HG03095 (cell line): ENCODE results near the gene RBM19.

Source experiments
- ATAC-seq: cut with Tn5 transposase; IDR thresholded peaks from one replicate; pipeline ENCODE4 v1.9.1; 2021; ENCODE audit warnings: moderate library complexity; ENCODE audit not compliant: unreplicated experiment

The RBM19 gene

DNA sequence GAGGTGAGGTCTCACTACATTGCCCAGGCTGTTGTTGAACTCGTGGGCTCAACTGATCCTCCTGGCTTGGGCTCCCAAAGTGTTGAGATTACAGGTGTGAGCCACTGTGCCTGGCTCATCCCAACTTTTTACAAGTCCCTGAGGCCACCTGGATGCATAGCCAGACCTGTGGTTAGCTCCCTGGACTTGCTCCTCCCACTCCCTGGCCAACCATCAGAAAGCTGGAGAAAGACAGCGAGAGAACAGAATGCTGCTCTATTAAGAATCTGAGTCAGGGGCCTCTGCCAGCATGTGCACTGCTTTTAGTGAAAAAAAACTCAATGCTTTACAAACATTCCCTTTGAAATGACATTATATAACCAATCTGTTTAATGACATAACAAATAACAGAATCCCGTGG, 78.2 kb downstream of the RBM19 start:
- ATAC-seq = no peak

DNA sequence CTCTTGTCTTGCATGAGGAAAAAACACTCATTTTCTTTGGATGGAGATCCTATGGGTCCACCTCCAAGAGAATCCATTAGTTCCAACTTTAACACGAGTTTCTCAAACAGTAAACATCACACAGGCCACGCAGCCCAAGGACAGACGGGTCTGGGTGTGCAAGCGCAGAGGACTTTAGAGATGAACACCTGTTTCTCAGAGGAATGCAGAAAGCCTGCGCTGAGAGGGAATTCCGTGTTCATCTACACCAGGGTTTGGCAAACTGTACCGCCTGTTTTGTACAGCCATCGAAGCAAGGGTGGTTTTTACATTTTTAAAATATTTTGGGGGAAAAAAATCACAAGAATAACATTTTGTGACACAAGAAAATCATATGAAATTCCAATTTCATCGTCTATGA, 79.4 kb downstream of the RBM19 start:
- ATAC-seq = no peak

DNA sequence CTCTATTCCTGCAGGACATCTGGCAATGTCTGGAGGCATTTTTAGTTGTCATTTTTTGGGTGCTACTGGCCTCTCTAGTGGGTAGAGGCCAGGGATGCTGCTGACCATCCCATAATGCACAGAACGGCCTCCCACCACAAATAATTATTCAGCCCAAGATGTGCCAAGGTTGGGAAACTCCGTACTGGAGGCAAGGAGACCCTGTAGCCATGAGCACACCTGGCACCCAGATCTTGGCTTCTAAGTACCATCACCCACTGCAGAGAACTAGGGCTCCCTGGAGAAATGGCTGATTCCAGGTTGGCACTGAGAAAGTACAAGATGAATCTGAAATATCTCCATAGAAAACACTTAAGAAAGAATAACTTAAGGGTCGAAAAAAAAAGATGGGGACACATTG, 81.7 kb downstream of the RBM19 start:
- ATAC-seq = no peak

DNA sequence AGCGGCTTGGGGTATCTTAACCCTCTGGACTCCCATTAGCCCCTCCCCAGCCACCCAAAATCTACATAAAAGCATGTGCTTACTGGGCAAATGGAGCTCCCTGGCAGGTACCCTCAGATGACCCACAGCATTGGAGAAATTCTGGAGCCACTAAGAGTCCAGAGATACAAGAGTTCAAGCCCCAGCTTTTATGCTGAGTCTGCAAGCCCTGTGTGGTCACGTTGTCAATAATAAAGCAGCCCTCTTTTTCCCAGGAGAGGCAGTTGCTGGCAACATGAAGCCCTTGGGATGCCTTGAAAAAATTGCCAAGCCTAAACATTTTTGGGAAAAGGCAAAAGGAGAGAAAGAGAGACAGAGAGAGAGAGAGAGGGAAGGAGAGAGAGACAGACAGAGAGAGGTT, 83.4 kb downstream of the RBM19 start:
- ATAC-seq = no peak

DNA sequence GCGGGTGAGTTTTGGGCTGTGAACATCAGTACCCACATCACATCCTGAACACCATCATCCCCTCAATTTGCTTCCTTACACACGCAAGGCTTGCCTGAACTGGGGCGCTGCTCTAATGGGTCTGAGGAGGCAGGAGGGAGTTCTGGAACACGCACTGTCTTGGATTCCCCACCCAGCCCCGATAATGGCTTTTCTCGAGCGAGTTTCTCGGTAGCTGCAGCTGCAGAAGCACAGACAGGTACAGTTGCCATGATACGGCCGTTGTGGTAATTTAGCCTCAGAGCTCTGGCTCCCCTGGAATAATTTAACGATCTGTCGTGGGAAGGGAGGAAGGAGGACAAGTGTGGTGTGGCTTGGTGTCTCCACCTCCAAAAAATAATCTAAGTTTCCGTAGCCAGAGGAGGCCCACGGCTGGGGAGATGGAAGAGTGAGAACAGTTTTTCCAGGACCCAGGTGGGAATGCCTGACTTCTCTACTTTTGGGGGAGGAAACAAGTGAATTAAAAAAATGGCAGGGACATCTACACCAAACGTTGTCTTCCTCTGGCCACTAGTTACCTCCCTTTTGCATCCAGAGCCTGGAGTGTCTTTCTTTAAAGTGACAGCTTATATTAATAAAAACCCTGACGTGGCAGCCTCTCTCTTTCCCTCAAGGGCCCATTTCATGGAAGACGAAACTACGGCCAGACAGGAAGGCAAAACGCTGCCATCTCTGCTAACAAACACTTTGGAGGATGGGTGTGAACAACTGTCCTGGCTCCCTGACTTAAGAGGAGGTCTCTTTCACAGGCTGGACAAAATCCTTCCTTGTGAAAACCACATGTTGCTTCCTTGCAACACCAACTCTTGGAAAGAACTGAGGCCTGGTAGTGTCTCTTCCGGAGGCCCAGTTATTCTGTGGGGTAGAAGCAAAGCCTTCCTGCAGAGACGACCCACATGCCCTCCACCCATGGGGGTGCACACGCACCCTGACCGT, 84.8 kb downstream of the RBM19 start:
- ATAC-seq = no peak

DNA sequence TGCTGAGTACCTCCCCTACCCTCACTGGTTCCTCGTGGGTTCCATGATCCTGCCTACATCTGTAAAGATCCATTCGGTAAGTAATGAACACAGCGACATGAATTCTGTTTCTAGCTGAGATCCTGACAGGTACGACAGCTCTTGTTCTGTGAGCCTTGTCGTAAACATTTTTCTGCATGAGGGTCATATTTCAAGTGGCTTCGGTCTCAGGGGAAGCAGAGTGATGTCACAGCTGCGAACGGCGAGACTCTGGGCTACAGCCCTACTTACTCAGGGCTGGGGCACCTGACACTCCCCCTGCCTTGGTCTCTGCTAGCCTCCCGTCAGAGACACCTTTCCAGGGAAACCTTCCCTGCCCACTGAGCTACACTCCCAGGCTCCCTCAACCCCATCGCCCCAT, 85.8 kb downstream of the RBM19 start:
- ATAC-seq = no peak

DNA sequence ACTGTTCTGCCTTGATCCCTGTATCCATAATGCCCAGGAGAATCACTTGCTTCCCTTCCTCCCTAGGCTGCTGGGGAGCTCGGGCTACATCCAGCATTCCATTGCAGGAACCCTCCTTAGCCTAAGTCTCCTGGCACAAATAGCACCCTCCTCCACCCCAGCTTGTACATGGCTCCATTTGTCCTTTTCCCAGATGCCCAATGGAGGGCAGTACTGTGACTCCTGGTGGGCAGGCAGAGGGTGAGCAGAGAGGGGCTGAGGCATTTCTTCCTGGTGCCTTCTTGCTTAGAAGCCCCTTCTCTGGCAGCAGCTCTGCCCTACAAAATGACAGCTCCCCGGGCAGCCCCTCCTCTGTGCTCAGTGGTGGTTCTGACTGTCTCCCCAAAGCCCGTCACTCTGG, 86.5 kb downstream of the RBM19 start:
- no peak for ATAC-seq

DNA sequence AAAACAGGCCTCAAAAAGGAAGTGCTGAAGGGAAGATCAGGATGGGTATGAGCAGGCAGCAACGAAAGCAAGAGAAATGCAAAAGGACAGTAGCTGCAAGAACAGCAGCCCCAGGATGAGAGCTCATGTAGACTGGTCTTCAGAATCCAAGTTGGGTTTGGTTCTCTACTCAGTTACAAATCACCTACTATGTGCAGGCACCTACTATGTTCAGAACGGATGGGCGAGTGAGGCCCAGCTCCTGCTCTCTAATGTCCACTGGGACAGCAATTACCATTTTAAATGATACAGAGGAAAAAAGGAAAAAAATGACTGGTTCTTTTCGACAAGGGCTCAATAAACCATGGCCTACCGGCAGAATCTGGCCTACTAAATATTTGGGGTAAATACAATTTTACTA, 88.5 kb downstream of the RBM19 start:
- no peak for ATAC-seq

DNA sequence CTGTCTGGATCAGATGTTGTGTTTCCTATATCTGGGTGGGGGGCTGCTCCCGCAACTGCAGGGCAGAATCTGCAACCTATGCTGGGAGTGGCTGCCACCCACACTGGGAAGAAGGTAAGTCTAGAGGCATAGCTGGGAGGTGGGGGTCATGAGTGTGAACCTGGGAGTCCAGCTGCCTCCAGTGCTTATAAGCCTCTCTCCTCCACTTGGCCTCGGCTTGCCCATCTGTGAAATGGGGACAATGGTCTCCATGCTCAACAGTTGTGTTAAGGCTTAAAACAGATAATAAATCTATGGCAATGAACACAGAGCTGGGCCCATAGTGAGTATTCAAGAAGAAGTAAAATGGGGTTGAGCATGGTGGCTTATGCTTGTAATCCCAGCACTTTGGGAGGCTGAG, 90.0 kb downstream of the RBM19 start:
- ATAC-seq = no peak

DNA sequence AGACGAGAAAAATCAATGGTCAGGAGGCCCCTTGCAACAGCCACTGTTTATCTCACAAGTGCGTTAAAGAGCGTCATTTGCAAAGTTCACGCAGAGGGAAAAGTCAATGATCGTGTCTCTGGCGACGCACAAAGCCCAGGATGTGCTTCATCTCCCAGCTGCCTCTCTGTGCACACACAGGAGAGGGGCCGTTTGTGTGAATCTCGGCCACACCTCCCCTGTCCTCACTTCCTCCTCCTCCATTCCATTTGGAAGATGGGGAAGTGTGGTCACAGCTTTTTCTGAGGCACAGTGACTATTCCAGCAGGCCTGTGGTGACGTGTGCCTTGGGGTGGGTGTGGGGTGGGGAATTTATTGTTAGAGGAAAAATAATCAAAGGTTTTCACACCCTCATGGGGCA, 90.4 kb downstream of the RBM19 start:
- no peak for ATAC-seq

DNA sequence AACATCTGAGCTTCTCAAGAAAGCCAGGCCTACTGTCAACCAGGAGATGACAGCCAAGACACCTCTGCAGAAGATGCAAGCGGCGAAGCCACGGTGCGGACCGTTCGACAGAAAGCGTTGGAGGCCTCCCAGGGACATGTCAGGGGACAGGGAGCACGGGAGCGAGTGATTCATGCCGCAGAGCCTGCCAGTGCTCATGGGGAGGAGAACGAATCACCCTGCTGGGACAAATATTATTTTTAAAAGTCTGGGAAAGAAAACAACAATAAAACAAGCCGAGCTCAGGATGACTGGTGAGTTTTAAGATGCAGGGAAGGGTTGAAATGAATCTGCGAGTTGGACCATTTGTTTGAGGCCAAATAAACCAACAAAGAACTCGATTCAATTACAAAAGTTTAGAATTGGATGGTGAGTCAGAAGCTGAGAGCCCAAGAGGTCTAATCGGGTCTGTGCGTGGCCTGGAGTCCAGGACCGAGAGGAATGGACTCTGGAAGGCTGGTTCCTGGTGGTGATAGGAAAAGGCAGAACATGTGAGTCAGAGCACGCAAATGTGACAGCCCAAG, 91.0 kb downstream of the RBM19 start:
- ATAC-seq = no peak

DNA sequence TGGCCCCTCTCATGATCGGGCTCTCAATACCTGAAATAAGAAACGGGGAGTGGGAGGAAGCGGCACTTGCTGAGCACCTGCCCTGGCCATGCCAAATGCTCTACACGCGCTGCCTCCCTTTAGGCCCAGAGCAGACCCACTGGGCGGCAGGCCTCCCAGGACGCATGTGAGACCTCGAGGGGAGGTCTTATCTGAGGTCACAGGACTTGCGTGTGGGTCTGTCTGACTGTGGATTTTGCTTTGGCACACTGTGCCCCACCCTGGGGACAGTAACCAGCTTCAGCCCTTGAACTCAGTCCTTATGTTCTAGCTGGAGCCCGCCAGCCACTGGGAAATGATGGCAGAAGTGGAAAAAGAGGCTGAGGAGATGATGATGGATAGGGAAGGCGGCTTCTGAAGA, 91.8 kb downstream of the RBM19 start:
- no peak for ATAC-seq

DNA sequence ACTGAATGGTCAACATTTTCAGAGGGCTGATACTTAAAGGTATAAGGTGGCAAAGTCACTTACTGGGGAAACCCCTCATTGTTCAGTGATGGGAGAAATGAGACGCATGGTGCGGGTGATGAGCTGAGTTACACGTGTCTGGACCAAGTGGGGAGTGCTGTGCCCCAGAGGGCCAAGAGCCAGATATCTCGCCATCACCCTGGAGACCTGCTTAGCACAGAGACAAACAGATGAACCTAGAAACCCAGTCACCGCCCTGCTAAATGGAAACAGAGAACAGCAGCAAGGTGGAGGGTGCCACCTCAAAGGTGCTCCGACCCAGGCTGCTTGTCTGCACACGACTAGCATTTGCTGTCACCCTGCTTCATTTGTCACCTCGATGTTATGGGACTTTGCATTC, 92.4 kb downstream of the RBM19 start:
- no peak for ATAC-seq

DNA sequence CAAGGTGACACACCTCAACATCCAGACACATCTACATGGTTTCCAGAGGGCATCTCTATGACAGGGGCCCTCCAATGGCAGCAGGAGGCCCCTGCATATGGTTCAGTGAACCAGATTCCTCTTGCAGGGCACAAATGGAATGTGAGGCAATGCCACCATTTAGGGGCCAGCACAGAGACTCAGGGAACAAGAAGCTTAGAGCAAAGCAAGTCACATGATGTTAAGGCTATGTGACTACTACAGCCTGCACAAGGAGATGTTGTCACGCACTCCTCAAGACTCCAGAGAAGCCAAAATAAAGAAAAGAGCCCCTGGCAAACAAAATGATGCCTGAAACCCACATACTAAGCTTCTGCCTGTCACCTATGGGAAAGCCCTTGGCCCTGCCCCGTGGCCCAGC, 95.2 kb downstream of the RBM19 start:
- ATAC-seq = no peak

DNA sequence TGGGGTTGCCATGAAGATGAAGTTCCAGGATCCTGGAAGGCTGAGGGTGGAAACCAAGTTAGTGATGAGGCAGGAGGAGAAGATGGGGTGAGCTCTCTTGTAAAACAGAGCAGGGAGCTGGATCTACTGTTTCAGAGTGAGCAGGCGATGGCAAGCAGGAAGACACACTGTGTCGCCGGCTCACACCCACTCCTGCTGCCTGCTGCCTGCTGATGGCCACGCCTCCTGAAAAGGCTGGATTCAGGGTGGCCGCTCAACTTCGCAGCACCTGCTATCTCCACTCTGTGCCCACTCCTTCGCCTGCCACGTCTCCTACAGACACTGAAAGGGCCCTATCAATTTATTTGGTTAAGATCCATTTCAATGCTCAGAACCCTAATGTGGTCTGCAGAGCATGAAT, 96.1 kb downstream of the RBM19 start:
- no peak for ATAC-seq

DNA sequence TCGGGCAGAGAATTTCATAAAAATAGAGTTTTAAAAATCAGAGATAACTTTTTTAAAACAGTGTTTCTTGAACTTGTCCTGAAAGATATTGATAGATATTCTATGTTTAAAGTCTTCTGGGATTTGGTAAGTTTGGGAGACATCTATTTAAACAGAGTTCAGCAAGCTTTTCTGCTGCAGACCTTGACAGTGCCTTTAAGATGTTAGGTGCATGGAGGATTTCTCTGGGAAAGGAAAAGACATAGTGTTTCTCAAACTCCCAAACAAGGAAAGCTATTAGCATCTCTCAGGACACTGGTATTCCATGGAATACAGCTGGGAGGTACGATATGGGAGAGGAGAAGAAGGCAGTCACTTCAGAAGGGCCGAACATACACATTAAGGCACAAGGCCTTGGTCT, 97.8 kb downstream of the RBM19 start:
- ATAC-seq = no peak

DNA sequence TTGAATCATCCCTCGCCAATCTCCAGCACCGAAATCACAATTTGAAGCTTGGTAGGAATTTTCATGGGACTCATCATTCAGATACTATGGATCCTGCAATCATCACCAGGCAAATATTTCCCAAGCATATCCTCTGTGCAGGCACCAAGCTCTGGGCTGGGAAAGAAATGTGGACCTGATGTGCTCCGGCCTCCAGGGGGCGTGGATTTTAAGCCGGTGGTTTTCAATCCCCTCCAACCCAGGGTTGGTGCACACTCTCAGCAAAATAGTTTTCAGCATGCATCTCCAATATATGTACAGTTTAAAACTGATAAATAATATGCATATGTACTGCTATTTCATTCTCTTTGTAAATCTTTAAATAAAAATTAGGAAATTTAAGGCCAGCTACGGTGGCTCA, 98.9 kb downstream of the RBM19 start:
- no peak for ATAC-seq

DNA sequence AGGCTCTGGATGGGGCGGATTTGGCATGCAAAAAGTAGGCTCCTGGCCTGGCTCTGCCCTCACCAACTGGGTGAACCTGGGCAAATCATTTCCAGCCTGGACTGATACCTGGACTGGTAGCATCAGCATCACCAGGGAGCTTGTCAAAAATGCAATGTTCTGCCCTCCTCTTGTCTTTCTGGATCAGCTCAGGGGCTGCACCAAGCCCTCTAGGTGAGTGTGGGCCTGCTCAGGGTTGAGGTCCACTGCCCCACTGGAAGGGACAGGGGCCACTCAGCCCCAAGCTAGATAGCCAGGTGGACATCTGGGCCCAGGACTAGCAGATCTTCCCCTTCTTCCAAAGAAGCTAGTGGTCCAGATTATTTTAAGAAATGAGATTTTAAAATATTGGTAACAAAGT, 99.6 kb downstream of the RBM19 start:
- ATAC-seq = no peak

DNA sequence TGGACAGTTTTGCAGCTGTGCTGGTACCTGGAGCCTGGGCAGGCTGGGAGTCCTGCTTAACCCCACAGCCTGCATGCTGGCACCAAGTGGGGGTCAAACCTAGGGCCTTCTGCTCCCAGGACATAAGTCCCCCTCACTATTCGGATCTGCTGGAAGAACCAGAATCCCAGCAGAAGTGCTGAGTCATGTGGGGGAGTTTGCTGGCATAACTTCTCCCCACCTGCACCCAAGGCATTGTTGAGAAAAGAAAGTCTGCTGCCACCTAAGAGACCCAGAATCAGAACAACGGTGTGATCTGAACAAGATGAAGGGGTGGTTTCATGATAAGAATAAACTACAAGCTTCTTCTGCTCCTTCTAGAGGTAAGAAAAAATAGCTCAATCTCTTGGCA, 102.7 kb downstream of the RBM19 start:
- ATAC-seq = no peak

DNA sequence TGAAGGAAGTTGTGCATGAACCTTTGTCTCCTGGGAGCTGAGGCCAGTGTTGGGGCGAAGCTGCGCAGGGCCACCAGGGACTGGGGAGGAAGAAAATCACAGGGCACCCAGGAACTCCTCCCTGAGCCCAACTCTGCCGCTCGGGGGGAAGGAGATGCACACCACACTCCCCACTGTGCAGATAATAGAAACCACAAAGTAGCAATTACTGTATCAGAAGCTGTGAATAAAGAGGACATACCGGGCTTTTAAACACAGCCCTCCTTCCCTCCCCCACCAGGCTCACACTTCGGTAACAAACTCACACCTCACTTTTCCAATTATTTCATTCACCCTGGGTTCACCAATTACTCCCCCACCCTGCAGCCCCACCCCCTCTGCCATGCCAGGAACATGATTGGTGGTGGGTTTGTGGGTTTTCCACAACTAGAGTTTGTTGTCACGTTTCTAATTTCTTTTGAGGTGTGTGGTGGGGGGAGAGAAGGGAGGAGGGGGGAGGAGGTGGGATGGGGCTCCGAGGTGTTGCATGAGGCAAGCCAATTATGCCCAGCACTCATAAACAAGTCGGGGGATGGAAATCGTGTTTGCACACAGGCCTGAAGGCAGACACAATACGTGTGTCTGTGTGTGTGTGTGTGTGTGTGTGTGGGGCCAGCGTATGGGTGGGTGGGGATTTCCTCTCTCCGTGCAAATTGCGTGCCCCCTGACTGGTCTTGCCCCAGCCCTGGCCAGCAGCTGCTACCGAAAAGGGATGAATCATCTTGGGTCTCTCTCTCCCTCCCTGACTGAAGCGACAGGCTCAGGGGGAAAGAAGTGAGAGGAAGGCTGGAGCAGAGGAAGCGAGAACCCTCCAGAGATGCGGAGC, 103.3 kb downstream of the RBM19 start:
- no peak for ATAC-seq

DNA sequence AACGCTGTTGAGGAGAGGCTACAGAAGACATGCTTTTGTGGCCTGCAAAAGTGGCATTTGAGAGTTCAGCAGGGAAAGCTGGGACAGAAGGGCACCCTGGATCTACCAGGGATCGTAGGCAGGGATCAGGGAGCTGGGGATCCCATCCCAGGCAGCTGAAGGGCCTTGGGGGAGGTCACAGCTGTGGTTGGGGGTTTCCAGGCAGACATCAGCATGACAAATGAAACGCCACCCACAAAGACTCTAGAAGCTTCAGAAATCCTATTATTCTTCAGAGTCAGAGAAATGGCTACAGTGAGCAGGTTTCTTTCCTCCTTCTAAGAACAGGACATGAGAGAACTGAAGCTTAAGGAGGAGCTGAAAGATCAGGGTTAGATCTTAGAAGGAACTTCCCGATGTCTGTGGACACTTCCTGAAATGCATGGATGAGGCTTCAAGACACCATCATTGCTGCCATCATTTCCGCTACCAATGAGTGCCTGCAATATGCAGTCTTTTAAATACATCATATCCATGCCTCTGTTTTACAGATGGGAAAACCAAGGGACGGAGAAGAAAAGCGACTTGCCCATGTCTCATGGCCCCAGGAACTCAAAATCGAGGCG, 104.3 kb downstream of the RBM19 start:
- ATAC-seq = no peak
